OCI-LY3 (cell line): ENCODE data around the gene CAPN10.

Source experiments
- H2AFZ ChIP-seq: fragments of 200-600, 300-600 bp; shearing (Covaris generic); 2 replicates; pipeline ENCODE4 v1.6.0; 2014; ENCODE audit warnings: antibody characterized with exemption, low read depth, low read length
- H3K27ac ChIP-seq: fragments of 200-600, 300-600 bp; sonication (generic); 2 replicates; pipeline ENCODE4 v1.5.1; 2014; ENCODE audit warnings: mild to moderate bottlenecking, low read length, moderate library complexity, mixed read lengths
- H3K27me3 ChIP-seq: fragments of 200-600, 300-600 bp; sonication (generic); 2 replicates; pipeline ENCODE4 v1.6.1; 2014; ENCODE audit warnings: low read depth, low read length, mixed read lengths
- H3K36me3 ChIP-seq: fragments of 200-600, 300-600 bp; sonication (generic); replicated peaks from 2 replicates; pipeline ENCODE3; 2014; ENCODE audit warnings: low read depth, low read length, mixed read lengths
- H3K4me1 ChIP-seq: fragments of 300-600, 200-600 bp; sonication (generic); 2 replicates; pipeline ENCODE4 v1.6.1; 2014; ENCODE audit warnings: low read length, mixed read lengths
- H3K4me2 ChIP-seq: fragments of 200-600, 300-600 bp; sonication (generic); 2 replicates; pipeline ENCODE4 v1.6.1; 2014; ENCODE audit warnings: low read length, mixed read lengths
- H3K4me3 ChIP-seq: fragments of 300-600, 200-600 bp; sonication (generic); 2 replicates; pipeline ENCODE4 v1.5.1; 2014; ENCODE audit warnings: antibody characterized with exemption, mild to moderate bottlenecking, low read length, moderate library complexity
- H3K79me2 ChIP-seq: fragments of 300-600, 200-600 bp; shearing (Covaris generic); 2 replicates; pipeline ENCODE4 v1.6.1; 2014; ENCODE audit warnings: mild to moderate bottlenecking, low read length, mixed read lengths
- H3K9ac ChIP-seq: fragments of 300-600, 200-600 bp; shearing (Covaris generic); 2 replicates; pipeline ENCODE4 v1.6.0; 2014; ENCODE audit warnings: mild to moderate bottlenecking, low read length, moderate library complexity
- H3K9me3 ChIP-seq: fragments of 200-600, 300-600 bp; shearing (Covaris generic); 2 replicates; pipeline ENCODE4 v1.6.1; 2014; ENCODE audit warnings: low read length, mixed read lengths; ENCODE audit not compliant: insufficient read depth
- H4K20me1 ChIP-seq: fragments of 200-600, 300-600 bp; sonication (generic); 2 replicates; pipeline ENCODE4 v1.6.1; 2016; ENCODE audit warnings: low read length, mixed read lengths; ENCODE audit not compliant: insufficient read depth
- EZH2phosphoT487 ChIP-seq: fragments of 200-600 bp; shearing (Covaris generic); IDR thresholded peaks from 2 replicates; pipeline ENCODE4 v1.6.1; 2018; ENCODE audit warnings: antibody characterized with exemption, mixed run types, low read depth
- TF ChIP-seq, protein P1 (sequence below): fragments of 200-600, 300-600 bp; sonication (generic); IDR thresholded peaks from 2 replicates; pipeline ENCODE4 v1.5.1; 2014; ENCODE audit warnings: antibody characterized with exemption, low read length, low read depth

CAPN10 gene

GRCh38 chr2:240597419-240598181 lies 11.1 kb downstream of the CAPN10 start:
- Histone ChIP-seq H4K20me1 (no peaks in the 10 kb centered on the region), H2AFZ (no peak overlapping the region), H3K79me2 (0 out of 2 replicates have a peak, but pooled peaks cover 3% of the 10 kb centered on the region), H3K27me3 (no peaks in the 10 kb centered on the region), H3K9ac (no peak overlapping the region), H3K4me3 (no peak overlapping the region), H3K9me3 (no peaks in the 10 kb centered on the region), H3K36me3 (no peaks in the 10 kb centered on the region), H3K4me2 (no peak overlapping the region), H3K27ac (no peak overlapping the region), H3K4me1 (no peaks in the 10 kb centered on the region)
- no peak for TF ChIP-seq EZH2phosphoT487
- TF ChIP-seq, protein P1, sequence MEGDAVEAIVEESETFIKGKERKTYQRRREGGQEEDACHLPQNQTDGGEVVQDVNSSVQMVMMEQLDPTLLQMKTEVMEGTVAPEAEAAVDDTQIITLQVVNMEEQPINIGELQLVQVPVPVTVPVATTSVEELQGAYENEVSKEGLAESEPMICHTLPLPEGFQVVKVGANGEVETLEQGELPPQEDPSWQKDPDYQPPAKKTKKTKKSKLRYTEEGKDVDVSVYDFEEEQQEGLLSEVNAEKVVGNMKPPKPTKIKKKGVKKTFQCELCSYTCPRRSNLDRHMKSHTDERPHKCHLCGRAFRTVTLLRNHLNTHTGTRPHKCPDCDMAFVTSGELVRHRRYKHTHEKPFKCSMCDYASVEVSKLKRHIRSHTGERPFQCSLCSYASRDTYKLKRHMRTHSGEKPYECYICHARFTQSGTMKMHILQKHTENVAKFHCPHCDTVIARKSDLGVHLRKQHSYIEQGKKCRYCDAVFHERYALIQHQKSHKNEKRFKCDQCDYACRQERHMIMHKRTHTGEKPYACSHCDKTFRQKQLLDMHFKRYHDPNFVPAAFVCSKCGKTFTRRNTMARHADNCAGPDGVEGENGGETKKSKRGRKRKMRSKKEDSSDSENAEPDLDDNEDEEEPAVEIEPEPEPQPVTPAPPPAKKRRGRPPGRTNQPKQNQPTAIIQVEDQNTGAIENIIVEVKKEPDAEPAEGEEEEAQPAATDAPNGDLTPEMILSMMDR, result no peak

GRCh38 chr2:240598311-240598911 lies 11.9 kb downstream of the CAPN10 start:
- no peak overlapping the region for H3K4me2 ChIP-seq
- H3K36me3 ChIP-seq, result no peaks in the 10 kb centered on the region
- H3K4me1 ChIP-seq, result no peaks in the 10 kb centered on the region
- no peaks in the 10 kb centered on the region for H4K20me1 ChIP-seq
- no peaks in the 10 kb centered on the region for H3K79me2 ChIP-seq
- H3K4me3 ChIP-seq, result no peak overlapping the region
- no peak for TF ChIP-seq EZH2phosphoT487
- TF ChIP-seq, protein P1, result no peak
- no peak overlapping the region for H3K27ac ChIP-seq
- H2AFZ ChIP-seq, result no peak overlapping the region
- H3K27me3 ChIP-seq, result no peaks in the 10 kb centered on the region
- H3K9ac ChIP-seq, result no peak overlapping the region
- H3K9me3 ChIP-seq, result no peaks in the 10 kb centered on the region

GRCh38 chr2:240599141-240599583 lies 12.6 kb downstream of the CAPN10 start:
- TF ChIP-seq, protein P1, result no peak
- TF ChIP-seq EZH2phosphoT487, result no peak
- Histone ChIP-seq H3K79me2 (no peaks in the 10 kb centered on the region), H3K9ac (no peak overlapping the region), H4K20me1 (no peaks in the 10 kb centered on the region), H3K27me3 (no peaks in the 10 kb centered on the region), H3K4me3 (no peak overlapping the region), H3K4me1 (no peaks in the 10 kb centered on the region), H3K4me2 (no peak overlapping the region), H3K27ac (no peak overlapping the region), H2AFZ (no peak overlapping the region), H3K9me3 (no peaks in the 10 kb centered on the region), H3K36me3 (no peaks in the 10 kb centered on the region)

DNA sequence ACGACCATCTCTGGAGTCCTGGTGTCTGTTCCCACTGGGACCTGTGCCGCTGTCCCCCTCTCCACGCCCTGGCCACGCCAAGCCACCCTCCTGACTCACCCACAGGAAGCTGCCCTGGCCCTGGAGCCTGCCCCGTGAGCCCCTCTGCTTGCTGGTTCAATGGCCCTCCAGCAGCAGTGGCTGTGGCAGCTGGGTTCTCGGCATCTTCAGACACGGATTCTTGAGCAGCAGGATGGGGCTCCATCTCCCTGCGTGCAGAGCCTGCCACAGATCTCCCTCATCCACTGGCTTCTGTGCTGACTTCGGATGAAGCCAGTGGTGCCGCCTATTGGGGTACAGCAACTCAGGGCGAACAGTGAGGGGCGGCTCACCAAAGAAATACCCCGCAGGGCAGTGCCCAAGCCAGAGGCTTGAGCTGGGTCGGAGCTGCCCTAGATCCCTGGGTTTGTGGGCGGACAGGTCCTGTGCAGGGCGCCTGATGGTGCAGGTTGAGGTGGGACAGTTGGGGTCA lies 14.0 kb downstream of the CAPN10 start:
- Histone ChIP-seq H3K36me3 (no peaks in the 10 kb centered on the region), H3K9ac (no peak overlapping the region), H3K4me3 (no peak overlapping the region), H3K27me3 (no peaks in the 10 kb centered on the region), H3K9me3 (no peaks in the 10 kb centered on the region), H3K79me2 (no peaks in the 10 kb centered on the region), H2AFZ (no peak overlapping the region), H4K20me1 (no peaks in the 10 kb centered on the region), H3K4me2 (no peak overlapping the region), H3K27ac (no peak overlapping the region), H3K4me1 (no peaks in the 10 kb centered on the region)
- TF ChIP-seq EZH2phosphoT487, result no peak
- TF ChIP-seq, protein P1, result no peak
